GM11168 (cell line): ENCODE results near the gene CDCA5.

Source experiments
- in situ Hi-C: fragments of 300-500 bp; cut with MboI; formaldehyde crosslinking; loops from one replicate; pipeline ENCODE4 v1.12.0; 2022; ENCODE audit warnings: low sequenced_read_pairs; ENCODE audit not compliant: unreplicated experiment

The CDCA5 gene, protein sequence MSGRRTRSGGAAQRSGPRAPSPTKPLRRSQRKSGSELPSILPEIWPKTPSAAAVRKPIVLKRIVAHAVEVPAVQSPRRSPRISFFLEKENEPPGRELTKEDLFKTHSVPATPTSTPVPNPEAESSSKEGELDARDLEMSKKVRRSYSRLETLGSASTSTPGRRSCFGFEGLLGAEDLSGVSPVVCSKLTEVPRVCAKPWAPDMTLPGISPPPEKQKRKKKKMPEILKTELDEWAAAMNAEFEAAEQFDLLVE

DNA sequence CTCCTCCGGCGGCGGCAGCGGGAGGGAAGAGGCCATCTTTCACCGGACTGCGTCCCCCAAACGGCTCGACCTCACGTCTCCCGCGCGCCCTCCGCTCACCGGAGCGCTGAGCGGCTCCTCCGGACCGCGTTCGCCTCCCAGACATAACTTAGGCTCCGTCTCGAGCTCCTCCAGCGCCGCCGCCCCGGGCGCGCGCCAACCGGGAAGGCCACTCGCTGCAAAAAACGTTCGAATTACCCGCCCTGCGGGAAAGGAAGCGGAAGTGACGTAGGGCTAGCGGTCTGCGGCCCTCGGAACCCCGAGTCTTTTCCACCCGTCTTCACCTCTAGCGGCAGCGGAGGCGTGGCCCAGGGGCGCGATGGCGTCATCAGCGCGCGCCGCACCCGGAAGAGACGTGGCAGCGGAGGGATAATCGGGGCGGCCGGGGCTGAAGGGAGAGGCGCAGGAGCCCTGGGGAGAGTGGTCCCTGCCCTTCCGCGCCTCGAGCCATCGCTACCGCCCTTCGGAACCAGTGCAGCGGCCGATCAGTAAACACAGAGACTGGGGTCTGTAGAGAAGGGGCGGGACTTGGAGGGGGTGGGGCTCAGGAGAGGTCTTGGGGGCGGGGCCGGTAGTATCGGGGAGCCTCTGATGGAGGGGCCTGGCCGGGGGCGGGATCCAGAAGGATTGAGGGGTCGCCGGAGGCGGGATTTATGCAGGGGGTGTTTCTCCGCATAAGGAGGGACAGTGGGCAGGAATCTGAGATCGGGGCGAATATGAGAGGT, at the start of gene CDCA5, which contains the start of gene ZFPL1:
CDCA5 (minus strand) TSS at position 207 of the 764 bp plus-strand sequence; CDS start at position 145, 62 bp downstream.
ZFPL1 (plus strand) TSS at position 389 of the 764 bp plus-strand sequence. CDS start 477 bp downstream, outside the sequence.
- in situ Hi-C loops: no loop called here

- in situ Hi-C loops: no loop called here
Measured at GRCh38 chr11:65132988-65133700, 49.3 kb upstream of the CDCA5 start.

DNA sequence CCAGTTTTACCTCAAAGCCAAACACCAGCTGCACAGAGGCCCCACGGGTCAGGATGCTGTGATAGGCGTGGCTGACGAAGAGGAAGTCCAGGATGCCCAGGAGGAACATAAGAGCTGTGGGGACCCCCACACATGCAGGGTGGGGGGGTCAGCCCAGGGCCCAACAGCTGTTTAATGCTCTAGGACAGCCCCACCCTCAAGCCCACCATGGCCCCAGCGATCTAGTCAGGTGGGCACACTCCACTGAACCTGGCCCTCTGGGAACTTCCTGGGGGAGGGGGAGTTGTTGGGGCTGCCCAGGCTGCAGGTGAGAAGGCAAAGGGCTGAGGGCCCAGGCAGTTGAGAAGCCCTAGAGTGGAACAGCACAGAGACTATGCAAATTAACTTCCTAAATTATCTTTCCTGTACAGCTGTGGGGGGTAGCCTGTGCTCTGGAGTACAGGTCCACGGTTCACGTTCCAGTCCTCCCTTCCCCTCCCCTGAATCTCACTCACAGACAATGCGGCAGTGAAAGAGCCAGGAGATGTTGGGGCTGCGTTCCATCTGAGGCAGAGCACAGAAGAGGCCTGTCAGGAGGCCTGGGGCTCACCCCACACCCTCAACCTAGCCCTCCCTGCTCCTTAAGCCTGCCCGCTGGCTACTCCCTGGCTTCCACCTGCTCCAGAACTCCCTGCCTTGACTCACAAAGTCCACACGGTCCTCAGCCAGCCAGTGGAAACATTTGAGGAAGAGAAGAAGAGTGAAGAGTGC, 48.6 kb upstream of the CDCA5 start:
- in situ Hi-C loops: no loop called here

DNA sequence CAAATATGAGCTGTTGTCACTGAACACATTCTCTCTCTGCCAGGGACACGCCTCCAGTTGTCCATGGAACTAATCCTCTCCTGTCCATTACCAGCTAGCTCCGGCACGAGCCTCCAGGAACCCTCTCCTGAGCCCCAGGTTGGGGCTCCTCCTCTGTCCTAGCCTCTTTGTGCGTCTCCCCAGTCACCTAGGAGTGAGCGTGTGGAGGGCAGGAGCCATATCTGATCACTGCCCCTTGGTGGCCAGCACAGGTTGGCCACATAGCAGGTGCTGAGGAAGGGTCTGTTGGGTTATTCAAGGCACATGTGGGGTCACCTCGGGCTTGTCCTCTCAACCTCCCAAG, 48.0 kb upstream of the CDCA5 start:
- in situ Hi-C loops: no loop called here

DNA sequence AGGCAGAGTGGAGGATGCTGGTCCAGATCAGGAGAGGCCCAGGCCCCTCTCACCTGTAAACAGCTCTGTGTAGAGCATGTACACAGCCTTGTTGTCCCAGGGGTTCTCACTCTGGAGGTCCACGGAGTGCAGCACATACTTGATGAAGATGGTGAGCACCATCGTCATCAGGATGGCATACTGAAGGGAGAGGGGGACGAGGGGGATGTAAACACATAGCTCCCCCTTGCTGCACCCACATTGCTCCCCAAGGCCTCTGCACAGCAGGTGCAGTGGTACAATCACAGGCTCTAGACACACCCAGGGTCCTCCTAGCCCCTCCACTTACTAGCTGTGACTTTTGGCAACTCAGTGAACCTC, 47.6 kb upstream of the CDCA5 start:
- in situ Hi-C loops: no loop called here

GRCh38 chr11:65130631-65131416, 47.0 kb upstream of the CDCA5 start:
- in situ Hi-C loops: no loop called here

DNA sequence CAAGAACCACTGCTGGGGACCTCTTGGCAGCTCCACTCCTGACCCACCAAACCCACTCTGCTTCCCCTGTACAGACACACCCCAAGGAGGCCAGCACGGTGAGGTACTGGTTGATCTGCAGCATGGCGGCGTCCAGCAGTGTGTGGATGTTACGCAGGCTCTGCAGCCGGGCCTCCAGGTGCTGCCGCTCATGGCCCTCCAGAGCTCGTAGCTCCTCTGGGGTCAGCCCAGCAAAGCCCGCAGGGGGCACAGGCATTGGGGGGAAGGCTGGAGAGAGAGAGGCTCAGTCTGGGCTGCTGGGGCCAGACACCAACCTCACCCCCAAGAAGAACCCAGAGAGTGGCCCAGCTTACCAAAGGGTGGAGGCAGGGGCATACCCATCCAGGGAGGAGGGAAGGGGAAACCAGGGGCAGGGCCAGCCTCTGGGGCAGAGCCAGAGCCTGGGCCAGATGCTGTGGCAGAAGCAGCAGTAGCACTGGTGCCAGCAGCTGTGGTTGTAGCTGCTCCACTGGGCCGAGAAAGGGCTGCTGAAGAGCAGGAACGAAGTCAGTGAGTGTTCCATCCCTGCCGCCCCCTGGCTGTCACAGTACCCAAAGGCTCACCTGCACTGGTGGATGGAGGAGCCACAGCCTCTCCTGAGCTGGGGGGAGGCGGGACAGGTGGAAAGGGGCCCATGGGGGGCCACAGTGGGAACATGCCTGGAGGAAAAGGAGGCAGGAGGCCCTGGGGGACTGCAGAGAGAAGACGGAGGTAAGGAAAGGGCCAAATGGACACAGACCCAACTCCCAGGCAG, 46.0 kb upstream of the CDCA5 start:
- in situ Hi-C loops: no loop called here

- in situ Hi-C loops: no loop called here
Measured at GRCh38 chr11:65128182-65129145, 44.6 kb upstream of the CDCA5 start.

GRCh38 chr11:65127473-65128181, 43.8 kb upstream of the CDCA5 start:
- in situ Hi-C loops: no loop called here

- in situ Hi-C loops: no loop called here
Measured at GRCh38 chr11:65126624-65127274, 42.9 kb upstream of the CDCA5 start.

- in situ Hi-C loops: no loop called here
Measured at GRCh38 chr11:65125197-65126056, 41.6 kb upstream of the CDCA5 start.

DNA sequence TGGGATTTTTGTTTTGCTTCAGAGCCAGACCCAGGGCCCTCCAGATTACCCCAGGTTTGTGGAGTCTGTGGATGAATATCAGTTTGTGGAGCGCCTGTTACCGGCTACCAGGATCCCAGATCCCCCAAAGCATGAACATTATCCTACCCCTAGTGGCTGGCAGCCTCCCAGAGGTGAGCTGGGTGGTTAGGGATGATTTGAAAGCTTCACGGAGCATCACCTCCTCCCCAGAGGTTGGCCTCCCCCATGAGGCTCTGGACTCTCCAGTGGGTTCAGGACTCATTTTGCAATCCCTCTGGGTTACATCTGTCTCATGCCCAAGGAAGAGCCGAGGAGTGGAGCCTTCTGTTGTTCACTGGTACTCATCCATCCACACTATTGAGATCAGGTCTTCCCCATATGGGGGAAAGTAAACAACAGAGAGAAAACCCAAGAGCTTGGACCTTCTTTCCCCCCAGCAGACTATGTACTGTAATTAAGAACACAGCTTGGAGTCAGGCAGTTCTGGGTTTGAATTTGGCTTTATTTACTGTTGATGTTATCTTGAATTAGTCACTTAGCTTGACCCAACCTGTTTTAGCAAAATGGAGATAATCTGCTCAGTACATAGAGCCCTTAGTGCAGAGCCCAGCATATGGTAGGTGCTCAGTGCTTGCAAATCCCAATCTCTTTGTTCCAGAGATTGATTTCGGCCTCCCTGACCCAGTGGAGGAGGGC, 40.8 kb upstream of the CDCA5 start:
- in situ Hi-C loops: no loop called here

GRCh38 chr11:65121865-65122696, 38.2 kb upstream of the CDCA5 start, which contains the start of the genes FAU and MRPL49:
Gene FAU (minus strand): TSS chr11:65122134. CDS start chr11:65121813, 321 bp downstream.
Gene MRPL49 (plus strand): TSS chr11:65122321. CDS start chr11:65122347, 26 bp downstream.
- in situ Hi-C loops: no loop called here

GRCh38 chr11:65121447-65121864, 37.6 kb upstream of the CDCA5 start:
- in situ Hi-C loops: no loop called here
